Myometrial cell (primary cell): ENCODE results near the gene ATXN2. TPM values are rescaled to one million over a fixed set of nuclear protein-coding genes. Genes with fewer than 3 reads are reported as not detected.

Source experiments
- total RNA-seq: library from RNA; depleted of rRNA; stranded (reverse); fragments of >200 nt; gene quantifications from 2 replicates; pipeline ENCODE4 v1.2.3, GENCODE V29; 2015

The ATXN2 gene
- 26.9 and 27.7 TPM in 2 replicates for total RNA-seq

GRCh38 chr12:111598637-111599452, at the start of gene ATXN2:
TSS of gene ATXN2 (minus strand) at chr12:111599315. CDS start at chr12:111599034, 281 bp downstream.

GRCh38 chr12:111405859-111406473, 193.1 kb downstream of the ATXN2 start, which contains the start of gene SH2B3:
TSS of gene SH2B3 (plus strand) at chr12:111405923. CDS start at chr12:111418146, 12,223 bp downstream.

Other genes with a start within 250 kb of the ATXN2 start
- gene PHETA1, start 230.2 kb downstream of the ATXN2 start, total RNA-seq = 13.3 and 32.1 TPM in 2 replicates
- gene SH2B3, start 193.4 kb downstream of the ATXN2 start, total RNA-seq = 51.9 and 56.5 TPM in 2 replicates
- gene BRAP, start 86.6 kb upstream of the ATXN2 start, total RNA-seq = 10.1 and 11.5 TPM in 2 replicates
- gene ACAD10, start 86.7 kb upstream of the ATXN2 start, total RNA-seq = 16.1 and 20.8 TPM in 2 replicates
- gene ALDH2, start 167.6 kb upstream of the ATXN2 start, total RNA-seq = 27.8 and 41.8 TPM in 2 replicates
- gene MAPKAPK5, start 242.9 kb upstream of the ATXN2 start, total RNA-seq = 29.4 and 46.4 TPM in 2 replicates